Measurements from ENCODE around the gene LRRC41.

LRRC41 gene

DNA sequence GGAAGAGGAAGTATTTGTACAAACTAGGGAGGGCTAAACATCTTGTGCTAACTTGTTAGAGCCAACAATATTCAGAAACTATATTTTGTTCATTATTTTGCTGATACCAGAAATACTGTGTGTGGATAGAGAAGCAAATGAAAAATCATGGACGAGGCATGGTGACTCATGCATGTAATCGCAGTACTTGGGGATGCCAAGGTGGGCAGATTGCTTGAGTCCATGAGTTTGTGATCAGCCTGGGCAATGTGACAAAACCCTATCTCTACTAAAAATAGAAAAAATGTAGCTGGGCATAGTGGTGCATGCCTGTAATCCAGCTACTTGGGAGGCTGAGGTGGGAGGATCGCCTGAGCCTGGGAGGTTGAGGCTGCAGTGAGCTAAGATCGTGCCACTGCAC is 13.4 kb downstream of the LRRC41 start (continued):
- TF ChIP-seq, protein P1, sequence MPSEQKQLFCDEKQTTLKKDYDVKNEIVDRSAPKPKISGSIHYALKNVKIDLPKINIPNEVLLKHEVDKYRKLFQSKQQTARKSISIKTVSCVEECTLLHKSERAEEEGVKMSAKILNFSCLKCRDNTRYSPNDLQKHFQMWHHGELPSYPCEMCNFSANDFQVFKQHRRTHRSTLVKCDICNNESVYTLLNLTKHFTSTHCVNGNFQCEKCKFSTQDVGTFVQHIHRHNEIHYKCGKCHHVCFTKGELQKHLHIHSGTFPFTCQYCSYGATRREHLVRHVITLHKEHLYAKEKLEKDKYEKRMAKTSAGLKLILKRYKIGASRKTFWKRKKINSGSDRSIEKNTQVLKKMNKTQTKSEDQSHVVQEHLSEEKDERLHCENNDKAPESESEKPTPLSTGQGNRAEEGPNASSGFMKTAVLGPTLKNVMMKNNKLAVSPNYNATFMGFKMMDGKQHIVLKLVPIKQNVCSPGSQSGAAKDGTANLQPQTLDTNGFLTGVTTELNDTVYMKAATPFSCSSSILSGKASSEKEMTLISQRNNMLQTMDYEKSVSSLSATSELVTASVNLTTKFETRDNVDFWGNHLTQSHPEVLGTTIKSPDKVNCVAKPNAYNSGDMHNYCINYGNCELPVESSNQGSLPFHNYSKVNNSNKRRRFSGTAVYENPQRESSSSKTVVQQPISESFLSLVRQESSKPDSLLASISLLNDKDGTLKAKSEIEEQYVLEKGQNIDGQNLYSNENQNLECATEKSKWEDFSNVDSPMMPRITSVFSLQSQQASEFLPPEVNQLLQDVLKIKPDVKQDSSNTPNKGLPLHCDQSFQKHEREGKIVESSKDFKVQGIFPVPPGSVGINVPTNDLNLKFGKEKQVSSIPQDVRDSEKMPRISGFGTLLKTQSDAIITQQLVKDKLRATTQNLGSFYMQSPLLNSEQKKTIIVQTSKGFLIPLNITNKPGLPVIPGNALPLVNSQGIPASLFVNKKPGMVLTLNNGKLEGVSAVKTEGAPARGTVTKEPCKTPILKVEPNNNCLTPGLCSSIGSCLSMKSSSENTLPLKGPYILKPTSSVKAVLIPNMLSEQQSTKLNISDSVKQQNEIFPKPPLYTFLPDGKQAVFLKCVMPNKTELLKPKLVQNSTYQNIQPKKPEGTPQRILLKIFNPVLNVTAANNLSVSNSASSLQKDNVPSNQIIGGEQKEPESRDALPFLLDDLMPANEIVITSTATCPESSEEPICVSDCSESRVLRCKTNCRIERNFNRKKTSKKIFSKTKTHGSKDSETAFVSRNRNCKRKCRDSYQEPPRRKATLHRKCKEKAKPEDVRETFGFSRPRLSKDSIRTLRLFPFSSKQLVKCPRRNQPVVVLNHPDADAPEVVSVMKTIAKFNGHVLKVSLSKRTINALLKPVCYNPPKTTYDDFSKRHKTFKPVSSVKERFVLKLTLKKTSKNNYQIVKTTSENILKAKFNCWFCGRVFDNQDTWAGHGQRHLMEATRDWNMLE (tag by site-specific recombination; conservative IDR thresholded peaks at IDR 0.05; ENCODE audit: low read depth): no peak
- TF ChIP-seq, protein P2, sequence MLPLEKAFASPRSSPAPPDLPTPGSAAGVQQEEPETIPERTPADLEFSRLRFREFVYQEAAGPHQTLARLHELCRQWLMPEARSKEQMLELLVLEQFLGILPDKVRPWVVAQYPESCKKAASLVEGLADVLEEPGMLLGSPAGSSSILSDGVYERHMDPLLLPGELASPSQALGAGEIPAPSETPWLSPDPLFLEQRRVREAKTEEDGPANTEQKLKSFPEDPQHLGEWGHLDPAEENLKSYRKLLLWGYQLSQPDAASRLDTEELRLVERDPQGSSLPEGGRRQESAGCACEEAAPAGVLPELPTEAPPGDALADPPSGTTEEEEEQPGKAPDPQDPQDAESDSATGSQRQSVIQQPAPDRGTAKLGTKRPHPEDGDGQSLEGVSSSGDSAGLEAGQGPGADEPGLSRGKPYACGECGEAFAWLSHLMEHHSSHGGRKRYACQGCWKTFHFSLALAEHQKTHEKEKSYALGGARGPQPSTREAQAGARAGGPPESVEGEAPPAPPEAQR (tag by site-specific recombination; IDR thresholded peaks at IDR 0.05): no peak
- no peak for TF ChIP-seq ZFHX2 (tag by site-specific recombination; conservative IDR thresholded peaks at IDR 0.05)

DNA sequence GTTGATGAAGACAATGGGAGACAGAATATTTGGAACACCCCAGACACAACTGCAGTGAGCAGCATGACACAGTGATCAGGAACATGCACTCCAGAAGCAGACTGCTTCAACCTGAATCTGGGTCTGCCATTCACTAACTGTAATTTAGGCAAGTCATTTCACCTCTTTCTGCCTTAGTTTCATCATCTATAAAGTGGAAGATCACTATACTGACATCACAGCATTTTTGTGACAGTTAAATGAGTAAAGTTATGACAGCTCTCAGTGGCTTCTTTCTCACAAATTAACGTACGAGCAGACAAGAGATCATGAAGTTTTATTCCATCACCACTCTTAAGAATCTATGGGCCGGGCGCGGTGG is 14.3 kb downstream of the LRRC41 start:
- TF ChIP-seq ZNF664 (tag by site-specific recombination; IDR thresholded peaks at IDR 0.05) (0 out of 2 replicates have a peak, but pooled peaks have one; percentile 25), ZSCAN30 (tag by site-specific recombination; IDR thresholded peaks at IDR 0.05) (no peak), ZNF132 (tag by site-specific recombination; IDR thresholded peaks at IDR 0.05; ENCODE audit: borderline replicate concordance) (no peak), ZNF221 (tag by site-specific recombination; IDR thresholded peaks at IDR 0.05; ENCODE audit: borderline replicate concordance) (no peak)
- TF ChIP-seq, protein P3, sequence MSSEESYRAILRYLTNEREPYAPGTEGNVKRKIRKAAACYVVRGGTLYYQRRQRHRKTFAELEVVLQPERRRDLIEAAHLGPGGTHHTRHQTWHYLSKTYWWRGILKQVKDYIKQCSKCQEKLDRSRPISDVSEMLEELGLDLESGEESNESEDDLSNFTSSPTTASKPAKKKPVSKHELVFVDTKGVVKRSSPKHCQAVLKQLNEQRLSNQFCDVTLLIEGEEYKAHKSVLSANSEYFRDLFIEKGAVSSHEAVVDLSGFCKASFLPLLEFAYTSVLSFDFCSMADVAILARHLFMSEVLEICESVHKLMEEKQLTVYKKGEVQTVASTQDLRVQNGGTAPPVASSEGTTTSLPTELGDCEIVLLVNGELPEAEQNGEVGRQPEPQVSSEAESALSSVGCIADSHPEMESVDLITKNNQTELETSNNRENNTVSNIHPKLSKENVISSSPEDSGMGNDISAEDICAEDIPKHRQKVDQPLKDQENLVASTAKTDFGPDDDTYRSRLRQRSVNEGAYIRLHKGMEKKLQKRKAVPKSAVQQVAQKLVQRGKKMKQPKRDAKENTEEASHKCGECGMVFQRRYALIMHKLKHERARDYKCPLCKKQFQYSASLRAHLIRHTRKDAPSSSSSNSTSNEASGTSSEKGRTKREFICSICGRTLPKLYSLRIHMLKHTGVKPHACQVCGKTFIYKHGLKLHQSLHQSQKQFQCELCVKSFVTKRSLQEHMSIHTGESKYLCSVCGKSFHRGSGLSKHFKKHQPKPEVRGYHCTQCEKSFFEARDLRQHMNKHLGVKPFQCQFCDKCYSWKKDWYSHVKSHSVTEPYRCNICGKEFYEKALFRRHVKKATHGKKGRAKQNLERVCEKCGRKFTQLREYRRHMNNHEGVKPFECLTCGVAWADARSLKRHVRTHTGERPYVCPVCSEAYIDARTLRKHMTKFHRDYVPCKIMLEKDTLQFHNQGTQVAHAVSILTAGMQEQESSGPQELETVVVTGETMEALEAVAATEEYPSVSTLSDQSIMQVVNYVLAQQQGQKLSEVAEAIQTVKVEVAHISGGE (tag by site-specific recombination; conservative IDR thresholded peaks at IDR 0.05; ENCODE audit: low read depth): no peak
- Histone ChIP-seq H3K4me1 (ENCODE audit: control insufficient read depth, insufficient read depth, low read length) (no peaks in the 10 kb centered on the region), H3K9me3 (ENCODE audit: control insufficient read depth, insufficient read depth, low read depth, low read length) (no peaks in the 10 kb centered on the region), H3K4me3 (ENCODE audit: low read depth, low read length) (no peak overlapping the region), H3K27ac (ENCODE audit: extremely low read depth, low read depth, low read length) (no peak overlapping the region), H3K36me3 (ENCODE audit: control insufficient read depth in 2 of 2, insufficient read depth in 1 of 2, low read length in 2 of 2) (peaks cover 18 to 80% of the 10 kb centered on the region in 2 experiments; a peak in 2 of 3 replicates)
- ChIA-PET CTCF (no interaction called here), POLR2A (no interaction called here)

DNA sequence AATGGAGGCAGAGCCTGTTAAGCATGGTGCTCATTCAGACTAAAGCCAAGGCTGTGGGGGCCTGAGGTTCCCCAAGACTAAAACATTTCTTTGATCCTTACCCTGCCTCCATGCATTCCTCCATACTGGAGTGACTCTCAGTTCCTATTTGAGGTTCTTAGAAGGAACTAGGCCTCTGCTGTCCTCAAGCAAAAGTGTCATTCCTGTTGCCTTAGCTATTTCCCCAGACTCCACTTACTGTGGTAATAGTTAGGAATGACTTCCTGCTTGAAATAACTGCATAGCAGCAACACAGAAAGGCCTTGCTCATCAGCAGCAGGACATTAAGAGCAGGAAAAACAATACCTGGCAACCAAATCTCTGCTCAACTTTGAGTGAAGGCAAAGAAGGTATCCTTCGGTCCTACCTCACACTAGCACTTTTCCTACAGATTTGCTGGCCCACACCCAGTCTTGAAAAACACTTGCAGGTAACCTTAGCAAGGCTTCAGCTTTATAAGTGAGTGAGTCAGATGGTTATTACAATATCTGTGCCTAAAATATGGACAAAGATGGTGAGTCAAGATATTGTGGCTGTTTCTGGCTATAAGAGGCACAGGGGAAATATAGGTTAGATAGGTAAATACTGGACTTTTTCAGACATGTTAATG is 14.8 kb downstream of the LRRC41 start:
- CTCF ChIA-PET: interaction anchor here (0.5 kb wide), 1 partner anchor 54 kb away, joined by 3 read pairs; no protein-coding TSS in a partner anchor
- Histone ChIP-seq H3K9me3 (ENCODE audit: control insufficient read depth, insufficient read depth, low read depth, low read length) (no peaks in the 10 kb centered on the region), H3K36me3 (ENCODE audit: control insufficient read depth in 2 of 2, insufficient read depth in 1 of 2, low read length in 2 of 2) (peaks cover 13 to 80% of the 10 kb centered on the region in 2 experiments; a peak in 2 of 3 replicates), H3K27ac (ENCODE audit: extremely low read depth, low read depth, low read length) (no peak overlapping the region), H3K4me1 (ENCODE audit: control insufficient read depth, insufficient read depth, low read length) (no peaks in the 10 kb centered on the region), H3K4me3 (ENCODE audit: low read depth, low read length) (no peak overlapping the region)
- POLR2A ChIA-PET: no interaction called here
- TF ChIP-seq SCRT2 (tag by site-specific recombination; IDR thresholded peaks at IDR 0.05): no peak
- no peak for TF ChIP-seq ZNF677 (tag by site-specific recombination; IDR thresholded peaks at IDR 0.05)
- TF ChIP-seq, protein P4, sequence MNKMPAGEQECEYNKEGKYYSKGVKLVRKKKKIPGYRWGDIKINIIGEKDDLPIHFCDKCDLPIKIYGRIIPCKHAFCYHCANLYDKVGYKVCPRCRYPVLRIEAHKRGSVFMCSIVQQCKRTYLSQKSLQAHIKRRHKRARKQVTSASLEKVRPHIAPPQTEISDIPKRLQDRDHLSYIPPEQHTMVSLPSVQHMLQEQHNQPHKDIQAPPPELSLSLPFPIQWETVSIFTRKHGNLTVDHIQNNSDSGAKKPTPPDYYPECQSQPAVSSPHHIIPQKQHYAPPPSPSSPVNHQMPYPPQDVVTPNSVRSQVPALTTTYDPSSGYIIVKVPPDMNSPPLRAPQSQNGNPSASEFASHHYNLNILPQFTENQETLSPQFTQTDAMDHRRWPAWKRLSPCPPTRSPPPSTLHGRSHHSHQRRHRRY (tag by site-specific recombination; IDR thresholded peaks at IDR 0.05): no peak
- TF ChIP-seq, protein P5, sequence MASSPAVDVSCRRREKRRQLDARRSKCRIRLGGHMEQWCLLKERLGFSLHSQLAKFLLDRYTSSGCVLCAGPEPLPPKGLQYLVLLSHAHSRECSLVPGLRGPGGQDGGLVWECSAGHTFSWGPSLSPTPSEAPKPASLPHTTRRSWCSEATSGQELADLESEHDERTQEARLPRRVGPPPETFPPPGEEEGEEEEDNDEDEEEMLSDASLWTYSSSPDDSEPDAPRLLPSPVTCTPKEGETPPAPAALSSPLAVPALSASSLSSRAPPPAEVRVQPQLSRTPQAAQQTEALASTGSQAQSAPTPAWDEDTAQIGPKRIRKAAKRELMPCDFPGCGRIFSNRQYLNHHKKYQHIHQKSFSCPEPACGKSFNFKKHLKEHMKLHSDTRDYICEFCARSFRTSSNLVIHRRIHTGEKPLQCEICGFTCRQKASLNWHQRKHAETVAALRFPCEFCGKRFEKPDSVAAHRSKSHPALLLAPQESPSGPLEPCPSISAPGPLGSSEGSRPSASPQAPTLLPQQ (tag by site-specific recombination; IDR thresholded peaks at IDR 0.05): no peak
- TF ChIP-seq ZNF626 (tag by site-specific recombination; IDR thresholded peaks at IDR 0.05): no peak
- no peak for TF ChIP-seq FEZF1 (tag by site-specific recombination; IDR thresholded peaks at IDR 0.05)
- TF ChIP-seq ZNF335 (tag by site-specific recombination; conservative IDR thresholded peaks at IDR 0.05): no peak
- TF ChIP-seq ZFP37 (tag by site-specific recombination; IDR thresholded peaks at IDR 0.05): no peak
- no peak for TF ChIP-seq GLI2 (tag by site-specific recombination; IDR thresholded peaks at IDR 0.05; ENCODE audit: borderline replicate concordance, low read depth)
- no peak for TF ChIP-seq ZNF146 (tag by site-specific recombination; IDR thresholded peaks at IDR 0.05)
- no peak for TF ChIP-seq TRIM28 (IDR thresholded peaks at IDR 0.05; ENCODE audit: borderline replicate concordance, low read length)
- no peak for TF ChIP-seq ZNF274 (IDR thresholded peaks at IDR 0.05; ENCODE audit: low read length)
- TF ChIP-seq ZNF274 (tag by site-specific recombination; IDR thresholded peaks at IDR 0.05; ENCODE audit: borderline replicate concordance): no peak

Data from HEK293 (cell line).